ENCODE measurements around the gene SRGAP1. TPM values are rescaled to one million over a fixed set of nuclear protein-coding genes. Genes with fewer than 3 reads are reported as not detected.

SRGAP1 gene
- total and polyA plus RNA-seq, 2 of the 8 experiments (the other 6 are each of a cell fraction or from before 2014, with no cell fraction given), result 3.2 to 7.3 TPM

GRCh38 chr12:63941879-63942278 lies 97.4 kb downstream of the SRGAP1 start:
- H4K20me1 ChIP-seq (replicated peaks in 1 of 2; ENCODE audit: control insufficient read depth in 1 of 2, insufficient read depth in 2 of 2, low read length in 2 of 2), result no peaks in the 10 kb centered on the region
- TF ChIP-seq KDM4A (IDR thresholded peaks at IDR 0.05; ENCODE audit: low read depth, low read length, severe bottlenecking), result no peak
- no peak for TF ChIP-seq EGR1 (IDR thresholded peaks at IDR 0.05; ENCODE audit: borderline replicate concordance, low read depth, low read length)
- TF ChIP-seq, protein P1, sequence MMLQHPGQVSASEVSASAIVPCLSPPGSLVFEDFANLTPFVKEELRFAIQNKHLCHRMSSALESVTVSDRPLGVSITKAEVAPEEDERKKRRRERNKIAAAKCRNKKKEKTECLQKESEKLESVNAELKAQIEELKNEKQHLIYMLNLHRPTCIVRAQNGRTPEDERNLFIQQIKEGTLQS (IDR thresholded peaks at IDR 0.05; ENCODE audit: insufficient read depth, low read depth, low read length), result no peak
- TF ChIP-seq SIX5 (IDR thresholded peaks at IDR 0.05; ENCODE audit: low read depth, low read length), result no peak
- no peak for TF ChIP-seq NRF1 (IDR thresholded peaks at IDR 0.05; ENCODE audit: low read depth, low read length)
- no peak for TF ChIP-seq FOSL1 (IDR thresholded peaks at IDR 0.05; ENCODE audit: insufficient read depth, low read depth, low read length)
- TF ChIP-seq TBP (IDR thresholded peaks at IDR 0.05; ENCODE audit: low read depth, low read length), result no peak
- no peak for TF ChIP-seq BACH1 (IDR thresholded peaks at IDR 0.05; ENCODE audit: low read length)
- TF ChIP-seq HDAC2 (IDR thresholded peaks at IDR 0.05; ENCODE audit: borderline replicate concordance in 1 of 2, low read depth in 2 of 2, low read length in 2 of 2), result no peak
- no peak for TF ChIP-seq SP2 (IDR thresholded peaks at IDR 0.05; ENCODE audit: low read length)
- no peak for TF ChIP-seq SRF (IDR thresholded peaks at IDR 0.05; ENCODE audit: low read depth, low read length)
- no peak for TF ChIP-seq JUND (IDR thresholded peaks at IDR 0.05; ENCODE audit: low read length)
- no peak for TF ChIP-seq RFX5 (IDR thresholded peaks at IDR 0.05; ENCODE audit: borderline replicate concordance, low read depth, low read length)
- no peak for TF ChIP-seq TEAD4 (IDR thresholded peaks at IDR 0.05; ENCODE audit: low read depth, low read length)
- no peak for TF ChIP-seq POLR2A (IDR thresholded peaks at IDR 0.05; ENCODE audit: control extremely low read depth in 1 of 2, low read depth in 2 of 2, low read length in 2 of 2)
- no peak for TF ChIP-seq KDM5A (IDR thresholded peaks at IDR 0.05; ENCODE audit: low read length)
- no peak for TF ChIP-seq TCF12 (IDR thresholded peaks at IDR 0.05; ENCODE audit: low read depth, low read length)

More at GRCh38 chr12:63941879-63942278, 97.4 kb downstream of the SRGAP1 start:
- no peak overlapping the region for H4K5ac ChIP-seq (ENCODE audit: insufficient read length, low read depth, low read length)
- H3K23me2 ChIP-seq (ENCODE audit: low read depth, low read length), result no peaks in the 10 kb centered on the region; the same call in 1 of the 2 replicates
- CTCF ChIA-PET (ENCODE audit: partially characterized antibody), result interaction anchor here (0.7 kb wide), 1 partner anchor 10 kb away, joined by 3 read pairs; no protein-coding TSS in a partner anchor
- DNase-seq (ENCODE audit: low read depth in 1 of 2, low spot score in 2 of 2) (no peak), FAIRE-seq (no peak)
- H3K14ac ChIP-seq (ENCODE audit: insufficient read length), result no peak overlapping the region
- H3K4me1 ChIP-seq (replicated peaks in 1 of 4; ENCODE audit: control insufficient read depth in 3 of 4, insufficient read depth in 4 of 4, low read length in 3 of 4), result peaks cover 0 to 6% (median 2%) of the 10 kb centered on the region in 4 experiments; a peak in 2 of 7 replicates
- H3K4me3 ChIP-seq (ENCODE audit: extremely low read depth in 1 of 4, insufficient read depth in 2 of 4, low read depth in 3 of 4, low read length in 4 of 4), result no peak overlapping the region
- no peak overlapping the region for H2BK15ac ChIP-seq (ENCODE audit: low read length)
- H3K27ac ChIP-seq (ENCODE audit: low read depth, low read length), result no peak overlapping the region
- H3K9ac ChIP-seq (replicated peaks in 1 of 4; ENCODE audit: extremely low read depth in 1 of 4, low read depth in 3 of 4, low read length in 3 of 4), result no peak overlapping the region
- H2BK5ac ChIP-seq (ENCODE audit: low read depth, low read length), result no peak overlapping the region
- H2BK12ac ChIP-seq (ENCODE audit: low read depth, low read length), result no peak overlapping the region
- H3K79me1 ChIP-seq (ENCODE audit: low read depth, low read length), result no peaks in the 10 kb centered on the region
- no peak overlapping the region for H3K4ac ChIP-seq (replicated peaks; ENCODE audit: insufficient read length, low read depth, low read length)
- no peak overlapping the region for H4K8ac ChIP-seq (ENCODE audit: extremely low read depth, insufficient read depth, low read length)
- H3K56ac ChIP-seq (replicated peaks; ENCODE audit: insufficient read length, low read depth, low read length), result no peak overlapping the region
- no peaks in the 10 kb centered on the region for H3K79me2 ChIP-seq (ENCODE audit: control insufficient read depth in 1 of 2, insufficient read depth in 2 of 2, low read length in 2 of 2)
- no peak overlapping the region for H4K91ac ChIP-seq (replicated peaks; ENCODE audit: insufficient read length, low read length)
- POLR2A ChIA-PET (ENCODE audit: partially characterized antibody), result no interaction called here
- H2BK120ac ChIP-seq (replicated peaks; ENCODE audit: low read depth, low read length), result no peak overlapping the region
- H2AFZ ChIP-seq (ENCODE audit: low read length), result no peak overlapping the region
- H3K18ac ChIP-seq (ENCODE audit: extremely low read depth, low read length), result no peak overlapping the region
- no peak overlapping the region for H3K4me2 ChIP-seq (ENCODE audit: insufficient read depth in 1 of 2, low read depth in 2 of 2, low read length in 2 of 2)
- H3K36me3 ChIP-seq (ENCODE audit: control insufficient read depth in 2 of 4, insufficient read depth in 4 of 4, low read length in 3 of 4), result no peaks in the 10 kb centered on the region
- H3K9me3 ChIP-seq (ENCODE audit: insufficient read depth in 2 of 2, low read depth in 1 of 2, low read length in 1 of 2), result no peaks in the 10 kb centered on the region
- H2AK5ac ChIP-seq (ENCODE audit: low read depth, low read length), result no peak overlapping the region
- H3K23ac ChIP-seq (ENCODE audit: insufficient read length), result no peak overlapping the region
- no peaks in the 10 kb centered on the region for H3K27me3 ChIP-seq (replicated peaks in 1 of 4; ENCODE audit: control insufficient read depth in 3 of 4, extremely low read depth in 1 of 4, insufficient read depth in 3 of 4, low read length in 3 of 4)
- no peak overlapping the region for H2BK20ac ChIP-seq (ENCODE audit: low read length)
